CD14-positive monocyte (primary cell): ENCODE measurements around the gene FKBP7. TPM values are rescaled to one million over a fixed set of nuclear protein-coding genes. Genes with fewer than 3 reads are reported as not detected.

ENCODE experiments used
- DNase-seq, 3 donors: peaks; one replicate each; pipeline ENCODE4 v3.0.0-alpha.2; 2011 to 2022
- H2AFZ ChIP-seq: 2 replicates; pipeline ENCODE4 v1.6.0; 2012; ENCODE audit warnings: mild to moderate bottlenecking, low read depth, low read length, inconsistent platforms; ENCODE audit not compliant: insufficient read depth, poor library complexity, severe bottlenecking
- H3K27ac ChIP-seq, 2 donors: 1 replicate in 1 of 2; 2 replicates in 1 of 2; pipeline ENCODE4 v1.5.1; 2012 to 2013; ENCODE audit warnings: low read length in 2 of 2, control low read depth in 1 of 2, inconsistent platforms in 1 of 2, low read depth in 1 of 2, mild to moderate bottlenecking in 1 of 2
- H3K27me3 ChIP-seq, 2 donors: one replicate each; pipeline versions ENCODE4 v1.6.0 to v1.6.1; 2011 to 2013; ENCODE audit warnings: low read length in 2 of 2; ENCODE audit not compliant: control insufficient read depth in 2 of 2, insufficient read depth in 2 of 2
- H3K36me3 ChIP-seq, 2 donors: replicated peaks in 1 of 2; 1 replicate in 1 of 2; 2 replicates in 1 of 2; pipeline versions ENCODE4 v1.5.1 to v1.6.1; 2012 to 2013; ENCODE audit warnings: low read length in 2 of 2, control low read depth in 1 of 2, inconsistent platforms in 1 of 2, mild to moderate bottlenecking in 1 of 2; ENCODE audit not compliant: insufficient read depth in 2 of 2, control insufficient read depth in 1 of 2
- H3K4me1 ChIP-seq, 2 donors: 1 replicate in 1 of 2; 2 replicates in 1 of 2; pipeline versions ENCODE4 v1.5.1 to v1.6.1; 2012 to 2013; ENCODE audit warnings: low read length in 2 of 2, control low read depth in 1 of 2, inconsistent platforms in 1 of 2, mild to moderate bottlenecking in 1 of 2, moderate library complexity in 1 of 2; ENCODE audit not compliant: insufficient read depth in 2 of 2, control insufficient read depth in 1 of 2
- H3K4me2 ChIP-seq: replicated peaks from 2 replicates; pipeline ENCODE3; 2012; ENCODE audit warnings: low read length, moderate library complexity, mild to moderate bottlenecking; ENCODE audit not compliant: poor library complexity, severe bottlenecking; ENCODE audit errors: extremely low read depth
- H3K4me3 ChIP-seq, 3 experiments: fragments of 200-600 bp in 1 of 3; sonication (generic) in 1 of 3; replicated peaks in 1 of 3; 1 replicate in 2 of 3; 2 replicates in 1 of 3; pipeline ENCODE4 v1.5.1; 2011 to 2013; ENCODE audit warnings: low read length in 3 of 3, mild to moderate bottlenecking in 3 of 3, control low read depth in 2 of 3, low read depth in 2 of 3, inconsistent platforms in 1 of 3, moderate library complexity in 1 of 3
- H3K79me2 ChIP-seq: 2 replicates; pipeline ENCODE4 v1.6.0; 2012; ENCODE audit warnings: mild to moderate bottlenecking, control low read depth, inconsistent platforms, low read length, moderate library complexity; ENCODE audit not compliant: insufficient read depth
- H3K9ac ChIP-seq: 2 replicates; pipeline ENCODE4 v1.6.0; 2017; ENCODE audit warnings: low read length, mild to moderate bottlenecking; ENCODE audit not compliant: insufficient read depth, poor library complexity, severe bottlenecking
- H3K9me3 ChIP-seq, 2 donors: replicated peaks in 1 of 2; 1 replicate in 1 of 2; 2 replicates in 1 of 2; pipeline versions ENCODE4 v1.5.1 to v1.6.1; 2012 to 2013; ENCODE audit warnings: low read length in 2 of 2, control low read depth in 1 of 2; ENCODE audit not compliant: control insufficient read depth in 1 of 2, insufficient read depth in 1 of 2
- H4K20me1 ChIP-seq: 2 replicates; pipeline ENCODE4 v1.6.0; 2012; ENCODE audit warnings: mild to moderate bottlenecking, low read length, control low read depth, moderate library complexity; ENCODE audit not compliant: insufficient read depth
- H3K27ac Mint-ChIP-seq, 7 donors: one replicate each; pipeline ENCODE4 v1.8.0; 2020; ENCODE audit warnings: mild to moderate bottlenecking in 7 of 7, mixed read lengths in 7 of 7, moderate library complexity in 6 of 7, inconsistent platforms in 2 of 7
- H3K27me3 Mint-ChIP-seq, 3 donors: one replicate each; pipeline ENCODE4 v1.8.0; 2021 to 2022; ENCODE audit warnings: low read depth in 3 of 3, mild to moderate bottlenecking in 3 of 3, mixed read lengths in 3 of 3, moderate library complexity in 3 of 3, inconsistent platforms in 1 of 3
- H3K36me3 Mint-ChIP-seq, 2 donors: one replicate each; pipeline ENCODE4 v1.8.0; 2020; ENCODE audit warnings: mixed read lengths in 2 of 2, inconsistent platforms in 1 of 2, mild to moderate bottlenecking in 1 of 2
- H3K4me1 Mint-ChIP-seq: one replicate; pipeline ENCODE4 v1.8.0; 2020; ENCODE audit warnings: mild to moderate bottlenecking, mixed read lengths
- H3K4me3 Mint-ChIP-seq, 2 donors: one replicate each; pipeline ENCODE4 v1.8.0; 2020; ENCODE audit warnings: mild to moderate bottlenecking in 2 of 2, mixed read lengths in 2 of 2, moderate library complexity in 1 of 2
- H3K9me3 Mint-ChIP-seq, 7 donors: one replicate each; pipeline ENCODE4 v1.8.0; 2020 to 2022; ENCODE audit warnings: mixed read lengths in 7 of 7, mild to moderate bottlenecking in 6 of 7, moderate library complexity in 6 of 7, inconsistent platforms in 2 of 7
- WGBS: methylation state at CpG from one replicate; pipeline ENCODE4 v1.1.5; 2013; ENCODE audit warnings: missing lambda C conversion rate; ENCODE audit not compliant: insufficient coverage; 5-methylcytosine and 5-hydroxymethylcytosine counted together
- intact Hi-C, 2 donors: fragments of 100-400 bp; cut with micrococcal nuclease; formaldehyde crosslinking; loops; one replicate each; pipeline versions ENCODE4 v1.15.0 to v1.15.1; 2023
- polyA plus RNA-seq, 3 donors: library from polyadenylated mRNA; depleted of rRNA in 1 of 3; unstranded in 2 of 3; stranded (reverse) in 1 of 3; fragments of 300-500 nt in 2 of 3; fragments of >200 nt in 1 of 3; fragmentation: Illumina TruSeq in 2 of 3; gene quantifications; 1 replicate in 2 of 3; 2 replicates in 1 of 3; pipeline ENCODE4 v1.2.3, GENCODE V29; 2012 to 2021
- TF ChIP-seq, protein P1 (sequence below): fragments of 200-600 bp; IDR thresholded peaks from one replicate; pipeline ENCODE4 v1.8.0; 2022; ENCODE audit warnings: antibody characterized with exemption, mild to moderate bottlenecking

FKBP7 gene
- polyA plus RNA-seq, 3 donors, result 0.25 to 1.6 (median 0.57) TPM

DNA sequence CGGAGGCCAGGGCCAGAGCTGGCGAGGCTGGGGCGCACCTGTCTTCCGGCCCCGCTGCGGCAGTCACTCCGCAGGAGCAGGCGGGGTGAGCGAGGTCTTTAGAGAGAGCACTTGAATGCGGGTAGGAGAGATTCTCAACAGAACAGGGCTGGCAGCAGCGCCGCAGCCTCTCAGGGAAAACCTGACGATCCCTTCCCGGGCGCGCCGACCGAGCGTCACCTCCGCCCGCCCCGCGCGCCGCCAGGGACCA lies 28.0 kb downstream of the FKBP7 start:
- peak overlapping the region; percentile 84 to 90 for H3K4me3 Mint-ChIP-seq

DNA sequence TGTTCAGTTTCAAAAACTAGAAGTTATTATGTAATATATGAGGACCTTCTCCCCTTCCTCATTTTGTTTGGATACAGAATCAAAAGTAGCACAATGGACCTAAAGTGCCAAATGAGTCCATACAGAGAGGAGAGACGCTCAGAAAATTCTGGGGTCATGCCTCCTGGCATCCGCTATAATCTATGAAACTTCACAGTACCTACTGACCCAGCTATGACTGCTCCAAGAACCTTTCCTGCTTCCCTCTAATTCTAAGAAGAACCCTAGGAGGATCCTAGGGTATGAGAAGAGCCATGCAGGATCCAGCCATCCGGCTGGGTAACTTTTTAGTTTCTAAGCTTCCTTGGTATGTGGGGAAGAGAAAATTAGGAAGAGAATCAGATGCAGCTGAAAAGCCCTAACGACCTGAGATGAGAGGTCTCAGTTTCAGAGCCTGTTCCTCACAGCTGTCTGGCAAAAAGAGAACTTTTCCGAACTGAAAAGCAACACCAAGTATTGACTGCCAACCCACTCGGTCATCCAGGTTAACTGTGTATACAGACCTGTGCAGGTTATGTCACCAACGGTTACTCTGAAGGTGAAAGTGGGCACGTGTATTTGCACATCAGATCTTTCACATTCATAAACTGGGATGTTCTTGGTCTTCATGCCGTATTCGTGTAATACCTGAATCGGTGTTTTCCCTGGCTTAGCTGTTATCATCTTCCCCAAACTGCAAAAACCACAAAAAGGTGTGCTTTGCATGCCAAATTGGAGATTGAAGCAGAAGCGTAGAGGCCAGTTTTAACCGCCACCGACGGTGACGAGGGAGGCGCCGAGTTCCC lies 28.5 kb downstream of the FKBP7 start:
- H2AFZ ChIP-seq, result peak overlapping the region; percentile 99
- no peaks in the 10 kb centered on the region for H4K20me1 ChIP-seq
- intact Hi-C loops, result no loop called here
- peak overlapping the region; percentile 34 to 85 for H3K27ac ChIP-seq
- peak overlapping the region; percentile 86 for H3K9ac ChIP-seq
- peak overlapping the region; percentile 99 for H3K4me2 ChIP-seq
- H3K27me3 Mint-ChIP-seq, result no peaks in the 10 kb centered on the region
- H3K27me3 ChIP-seq, result no peaks in the 10 kb centered on the region
- H3K4me3 Mint-ChIP-seq, result peak overlapping the region; percentile 84 to 90
- H3K27ac Mint-ChIP-seq, result peak overlapping the region; percentile 50 to 85 (median 80)
- TF ChIP-seq, protein P1, sequence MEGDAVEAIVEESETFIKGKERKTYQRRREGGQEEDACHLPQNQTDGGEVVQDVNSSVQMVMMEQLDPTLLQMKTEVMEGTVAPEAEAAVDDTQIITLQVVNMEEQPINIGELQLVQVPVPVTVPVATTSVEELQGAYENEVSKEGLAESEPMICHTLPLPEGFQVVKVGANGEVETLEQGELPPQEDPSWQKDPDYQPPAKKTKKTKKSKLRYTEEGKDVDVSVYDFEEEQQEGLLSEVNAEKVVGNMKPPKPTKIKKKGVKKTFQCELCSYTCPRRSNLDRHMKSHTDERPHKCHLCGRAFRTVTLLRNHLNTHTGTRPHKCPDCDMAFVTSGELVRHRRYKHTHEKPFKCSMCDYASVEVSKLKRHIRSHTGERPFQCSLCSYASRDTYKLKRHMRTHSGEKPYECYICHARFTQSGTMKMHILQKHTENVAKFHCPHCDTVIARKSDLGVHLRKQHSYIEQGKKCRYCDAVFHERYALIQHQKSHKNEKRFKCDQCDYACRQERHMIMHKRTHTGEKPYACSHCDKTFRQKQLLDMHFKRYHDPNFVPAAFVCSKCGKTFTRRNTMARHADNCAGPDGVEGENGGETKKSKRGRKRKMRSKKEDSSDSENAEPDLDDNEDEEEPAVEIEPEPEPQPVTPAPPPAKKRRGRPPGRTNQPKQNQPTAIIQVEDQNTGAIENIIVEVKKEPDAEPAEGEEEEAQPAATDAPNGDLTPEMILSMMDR, result no peak
- H3K9me3 ChIP-seq, result no peaks in the 10 kb centered on the region
- H3K79me2 ChIP-seq, result peaks cover 24% of the 10 kb centered on the region
- peaks cover 23 to 32% of the 10 kb centered on the region in 2 donors for H3K36me3 Mint-ChIP-seq
- peak overlapping the region; percentile 69 to 91 (median 82) for H3K4me3 ChIP-seq
- H3K4me1 ChIP-seq, result peaks cover 16 to 26% of the 10 kb centered on the region in 2 donors
- peaks cover 16 to 35% of the 10 kb centered on the region in 2 donors for H3K36me3 ChIP-seq
- WGBS, result 2% methylated on average over 13 of the region's 18 CpGs
- H3K9me3 Mint-ChIP-seq, result no peaks in the 10 kb centered on the region
- peaks cover 21% of the 10 kb centered on the region for H3K4me1 Mint-ChIP-seq
- peak in 2 of 3 donors; percentile 8 to 10 for DNase-seq

More for the DNA sequence above, 28.0 kb downstream of the FKBP7 start:
- peaks cover 21% of the 10 kb centered on the region for H3K4me1 Mint-ChIP-seq
- TF ChIP-seq, protein P1, result no peak
- Histone ChIP-seq H3K4me2 (peak overlapping the region; percentile 99), H3K36me3 (peaks cover 12 to 29% of the 10 kb centered on the region in 2 donors), H3K79me2 (peaks cover 24% of the 10 kb centered on the region), H3K4me1 (peaks cover 16 to 26% of the 10 kb centered on the region in 2 donors), H3K4me3 (peak overlapping the region; percentile 69 to 91 (median 82)), H2AFZ (peak overlapping the region; percentile 99), H3K27me3 (no peaks in the 10 kb centered on the region), H4K20me1 (no peaks in the 10 kb centered on the region), H3K9ac (peak overlapping the region; percentile 86), H3K27ac (peak overlapping the region; percentile 34 to 85), H3K9me3 (no peaks in the 10 kb centered on the region)
- no peaks in the 10 kb centered on the region for H3K9me3 Mint-ChIP-seq
- no peak for DNase-seq
- WGBS, result under 1% methylated on average over 22 of the region's 25 CpGs
- peaks cover 18 to 26% of the 10 kb centered on the region in 2 donors for H3K36me3 Mint-ChIP-seq
- H3K27me3 Mint-ChIP-seq, result no peaks in the 10 kb centered on the region
- H3K27ac Mint-ChIP-seq, result peak overlapping the region; percentile 50 to 85 (median 80)
- intact Hi-C loops, result no loop called here
